SK-N-SH (cell line): ENCODE results near the gene POLR3G. TPM values are rescaled to one million over a fixed set of nuclear protein-coding genes. Genes with fewer than 3 reads are reported as not detected.

ENCODE experiments used
- CTCF ChIA-PET: fragments of 300-600, 350-600 bp; formaldehyde crosslinking; extraction: SDS; loops from one replicate; lab custom pipeline; 2021; lab: Yijun Ruan, JAX
- POLR2A ChIA-PET: fragments of 350-600 bp; sonication (Branson Sonifier 250); formaldehyde crosslinking; extraction: SDS; loops from one replicate; lab custom pipeline; 2020; ENCODE audit warnings: antibody characterized with exemption, inconsistent platforms; lab: Yijun Ruan, JAX
- DNase-seq: peaks from one replicate; pipeline ENCODE4 v3.0.0; 2012
- H2AFZ ChIP-seq: fragments of 200-600 bp; sonication (generic); 2 replicates; pipeline ENCODE4 v1.8.1; 2016; ENCODE audit warnings: antibody characterized with exemption, mild to moderate bottlenecking, low read depth
- H3F3A ChIP-seq: fragments of 200-600 bp; sonication (generic); replicated peaks from 2 replicates; pipeline ENCODE3; 2016; ENCODE audit warnings: antibody characterized with exemption, mild to moderate bottlenecking; ENCODE audit not compliant: insufficient read depth
- H3K27ac ChIP-seq, 2 experiments: fragments of 200-500 bp in 1 of 2; fragments of 200-600 bp in 1 of 2; sonication (Bioruptor generic) in 1 of 2; sonication (generic), shearing (Covaris generic) in 1 of 2; 2 replicates each; pipeline versions ENCODE4 v1.5.1 to v1.6.1; 2014 to 2016; ENCODE audit warnings: low read depth in 2 of 2, inconsistent platforms in 1 of 2, low read length in 1 of 2, mild to moderate bottlenecking in 1 of 2, mixed read lengths in 1 of 2
- H3K27me3 ChIP-seq: fragments of 200-600 bp; sonication (generic), shearing (Covaris generic); 2 replicates; pipeline ENCODE4 v1.6.1; 2016; ENCODE audit warnings: mixed run types; ENCODE audit not compliant: insufficient read depth
- H3K36me3 ChIP-seq, 2 experiments: fragments of 200-500 bp in 1 of 2; fragments of 200-600 bp in 1 of 2; sonication (Bioruptor generic) in 1 of 2; sonication (generic) in 1 of 2; replicated peaks in 1 of 2; 2 replicates each; pipeline versions ENCODE3 to v1.5.1; 2014 to 2016; ENCODE audit warnings: low read length in 1 of 2, mild to moderate bottlenecking in 1 of 2; ENCODE audit not compliant: insufficient read depth in 2 of 2, control insufficient read depth in 1 of 2
- H3K4me1 ChIP-seq, 2 experiments: fragments of 200-500 bp in 1 of 2; fragments of 200-600 bp in 1 of 2; sonication (Bioruptor generic) in 1 of 2; sonication (generic), shearing (Covaris generic) in 1 of 2; 2 replicates each; pipeline versions ENCODE4 v1.5.1 to v1.6.1; 2014 to 2016; ENCODE audit warnings: low read depth in 1 of 2, low read length in 1 of 2, mixed run types in 1 of 2; ENCODE audit not compliant: insufficient read depth in 2 of 2, control insufficient read depth in 1 of 2
- H3K4me2 ChIP-seq: fragments of 200-600 bp; sonication (generic), shearing (Covaris generic); 2 replicates; pipeline ENCODE4 v1.6.1; 2017; ENCODE audit warnings: mixed run types
- H3K4me3 ChIP-seq, 2 experiments: fragments of 200-500 bp in 1 of 2; fragments of 200-600 bp in 1 of 2; sonication (Bioruptor generic) in 1 of 2; sonication (generic), shearing (Covaris generic) in 1 of 2; 2 replicates each; pipeline versions ENCODE4 v1.5.1 to v1.8.1; 2014 to 2016; ENCODE audit warnings: low read depth in 2 of 2, inconsistent platforms in 1 of 2, low read length in 1 of 2, mild to moderate bottlenecking in 1 of 2, mixed read lengths in 1 of 2, moderate library complexity in 1 of 2
- H3K79me2 ChIP-seq: fragments of 200-600 bp; sonication (generic); 2 replicates; pipeline ENCODE4 v1.8.1; 2017; ENCODE audit warnings: mild to moderate bottlenecking; ENCODE audit not compliant: insufficient read depth
- H3K9ac ChIP-seq: fragments of 200-600 bp; sonication (generic); 2 replicates; pipeline ENCODE4 v1.6.1; 2017; ENCODE audit warnings: mixed run types
- H3K9me2 ChIP-seq: fragments of 200-600 bp; sonication (generic); 2 replicates; pipeline ENCODE4 v1.6.1; 2017; ENCODE audit warnings: mixed run types
- H3K9me3 ChIP-seq: fragments of 200-600 bp; sonication (generic); 2 replicates; pipeline ENCODE4 v1.6.1; 2017; ENCODE audit warnings: mixed run types, mild to moderate bottlenecking, moderate library complexity
- H4K20me1 ChIP-seq: fragments of 200-600 bp; sonication (generic); 2 replicates; pipeline ENCODE4 v1.6.1; 2017; ENCODE audit warnings: mild to moderate bottlenecking, mixed run types; ENCODE audit not compliant: insufficient read depth
- CHD2 ChIP-seq: fragments of 150-350 bp; IDR thresholded peaks from 2 replicates; pipeline ENCODE4 v1.6.1; 2018; ENCODE audit warnings: low read length; ENCODE audit not compliant: partially characterized antibody
- ELF1 ChIP-seq: IDR thresholded peaks from 2 replicates; pipeline ENCODE4 v1.4.0; 2012
- EP300 ChIP-seq, 2 experiments: IDR thresholded peaks; 2 replicates each; pipeline versions ENCODE4 v1.4.0 to v1.6.1; 2012; ENCODE audit warnings: borderline replicate concordance in 1 of 2, low read depth in 1 of 2, low read length in 1 of 2
- EZH2phosphoT487 ChIP-seq: fragments of 200-600 bp; sonication (generic); IDR thresholded peaks from 2 replicates; pipeline ENCODE4 v1.6.1; 2017; ENCODE audit warnings: low read depth, mixed run types, mild to moderate bottlenecking, antibody characterized with exemption, moderate library complexity, borderline replicate concordance
- GABPA ChIP-seq: IDR thresholded peaks from 2 replicates; pipeline ENCODE4 v1.4.0; 2012; ENCODE audit warnings: low read depth, mild to moderate bottlenecking
- GATA2 ChIP-seq: sonication (generic); formaldehyde crosslinking; IDR thresholded peaks from 2 replicates; pipeline ENCODE4 v1.5.0; 2020; ENCODE audit warnings: mild to moderate bottlenecking, missing genetic modification reagents
- MEF2A ChIP-seq: IDR thresholded peaks from 2 replicates; pipeline ENCODE4 v1.4.0; 2012; ENCODE audit warnings: low read depth, borderline replicate concordance
- NRF1 ChIP-seq: IDR thresholded peaks from 2 replicates; pipeline ENCODE4 v1.6.1; 2012; ENCODE audit warnings: low read depth, mild to moderate bottlenecking, low read length
- POLR2AphosphoS5 ChIP-seq: IDR thresholded peaks from 2 replicates; pipeline ENCODE4 v1.6.1; 2012; ENCODE audit warnings: low read depth, low read length
- RAD21 ChIP-seq: IDR thresholded peaks from 2 replicates; pipeline ENCODE4 v1.6.1; 2012; ENCODE audit warnings: mild to moderate bottlenecking, low read length
- RCOR1 ChIP-seq: fragments of 150-350 bp; IDR thresholded peaks from 2 replicates; pipeline ENCODE4 v1.6.1; 2017; ENCODE audit warnings: antibody characterized with exemption, low read length
- RFX5 ChIP-seq: IDR thresholded peaks from 2 replicates; pipeline ENCODE4 v1.6.1; 2012; ENCODE audit warnings: mild to moderate bottlenecking, improper control_type of control experiment, low read length
- SMC3 ChIP-seq: IDR thresholded peaks from 2 replicates; pipeline ENCODE4 v1.6.1; 2012; ENCODE audit warnings: low read depth, low read length, improper control_type of control experiment
- TCF12 ChIP-seq: IDR thresholded peaks from 2 replicates; pipeline ENCODE4 v1.4.0; 2012
- TEAD4 ChIP-seq: IDR thresholded peaks from 2 replicates; pipeline ENCODE4 v1.4.0; 2012; ENCODE audit warnings: mild to moderate bottlenecking, borderline replicate concordance; ENCODE audit not compliant: insufficient read depth
- WGBS: methylation state at CpG from one replicate; pipeline ENCODE4 v1.1.6; 2017; ENCODE audit warnings: low lambda C conversion rate; 5-methylcytosine and 5-hydroxymethylcytosine counted together
- polyA plus RNA-seq, 3 experiments: library from polyadenylated mRNA; depleted of rRNA; stranded (reverse); fragments of >200 nt; gene quantifications; 2 replicates each; pipeline ENCODE4 v1.2.3, GENCODE V29; 2012
- TF ChIP-seq, protein P1 (sequence below): IDR thresholded peaks from 2 replicates; pipeline ENCODE4 v1.4.0; 2012; ENCODE audit warnings: low read depth, borderline replicate concordance
- TF ChIP-seq, protein P2 (sequence below): fragments of 150-350 bp; IDR thresholded peaks from 2 replicates; pipeline ENCODE4 v1.6.1; 2017; ENCODE audit warnings: antibody characterized with exemption, low read length, low read depth, borderline replicate concordance
- TF ChIP-seq, protein P3 (sequence below): IDR thresholded peaks from 2 replicates; pipeline ENCODE4 v1.6.1; 2012; ENCODE audit warnings: mild to moderate bottlenecking, low read depth, low read length, moderate library complexity
- TF ChIP-seq, protein P4 (sequence below): IDR thresholded peaks from 2 replicates; pipeline ENCODE4 v1.4.0; 2012; ENCODE audit warnings: low read depth
- TF ChIP-seq, protein P5 (sequence below): fragments of 200-600 bp; sonication (generic); IDR thresholded peaks from 2 replicates; pipeline ENCODE4 v1.6.1; 2017; ENCODE audit warnings: antibody characterized with exemption, mild to moderate bottlenecking, moderate library complexity

POLR3G gene
- polyA plus RNA-seq, 1 of the 3 experiments (the other 2 are of a cell fraction): 17.1 TPM

DNA sequence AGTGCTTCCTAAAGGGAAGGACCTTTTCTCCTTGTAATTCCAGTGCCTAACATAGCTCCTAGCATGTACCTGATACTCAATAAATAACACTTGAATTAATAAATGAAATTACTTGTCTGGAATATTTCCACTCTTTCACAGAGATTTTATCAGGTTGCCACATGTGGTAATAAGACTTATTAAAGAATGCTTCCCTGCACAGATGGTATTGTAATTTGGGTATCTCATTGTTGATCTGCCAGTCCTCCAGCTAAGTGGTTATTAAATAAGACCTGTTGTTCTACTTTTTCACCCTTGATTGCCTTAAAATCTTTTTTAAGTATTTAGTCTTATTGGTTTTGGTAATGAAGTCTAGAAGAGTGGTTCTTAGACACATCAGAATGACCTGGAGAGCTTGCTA, 37.0 kb upstream of the POLR3G start:
- Histone ChIP-seq H3K27me3 (no peaks in the 10 kb centered on the region), H3K9ac (no peak overlapping the region), H3K79me2 (no peaks in the 10 kb centered on the region), H3K27ac (no peak overlapping the region), H3F3A (no peaks in the 10 kb centered on the region), H3K4me3 (no peak overlapping the region), H3K4me2 (no peak overlapping the region), H3K9me2 (no peaks in the 10 kb centered on the region), H4K20me1 (no peaks in the 10 kb centered on the region), H3K9me3 (no peaks in the 10 kb centered on the region), H3K4me1 (peaks cover 0 to 10% of the 10 kb centered on the region in 2 experiments; a peak in 2 of 4 replicates), H3K36me3 (no peaks in the 10 kb centered on the region), H2AFZ (no peak overlapping the region)
- CTCF ChIA-PET: interaction anchor here (0.6 to 6.1 kb wide), 10 partner anchors 10 to 1710 kb away, joined by 3 to 32 read pairs (median 4); partner anchors contain the start of gene LYSMD3
- POLR2A ChIA-PET: no interaction called here
- TF ChIP-seq ELF1 (no peak), MEF2A (no peak), RCOR1 (peak; percentile 89), TCF12 (peak; percentile 39; the same call in 1 of the 2 replicates), GATA2 (CRISPR knock-in tag) (peak; percentile 68), EP300 (IDR thresholded peaks at IDR 0.05; ENCODE audit: borderline replicate concordance in 1 of 2, low read depth in 1 of 2, low read length in 1 of 2) (peak in 1 of 2 experiments; percentile 84; a peak in 2 of 4 replicates), CHD2 (peak; percentile 43)
- TF ChIP-seq, protein P1, sequence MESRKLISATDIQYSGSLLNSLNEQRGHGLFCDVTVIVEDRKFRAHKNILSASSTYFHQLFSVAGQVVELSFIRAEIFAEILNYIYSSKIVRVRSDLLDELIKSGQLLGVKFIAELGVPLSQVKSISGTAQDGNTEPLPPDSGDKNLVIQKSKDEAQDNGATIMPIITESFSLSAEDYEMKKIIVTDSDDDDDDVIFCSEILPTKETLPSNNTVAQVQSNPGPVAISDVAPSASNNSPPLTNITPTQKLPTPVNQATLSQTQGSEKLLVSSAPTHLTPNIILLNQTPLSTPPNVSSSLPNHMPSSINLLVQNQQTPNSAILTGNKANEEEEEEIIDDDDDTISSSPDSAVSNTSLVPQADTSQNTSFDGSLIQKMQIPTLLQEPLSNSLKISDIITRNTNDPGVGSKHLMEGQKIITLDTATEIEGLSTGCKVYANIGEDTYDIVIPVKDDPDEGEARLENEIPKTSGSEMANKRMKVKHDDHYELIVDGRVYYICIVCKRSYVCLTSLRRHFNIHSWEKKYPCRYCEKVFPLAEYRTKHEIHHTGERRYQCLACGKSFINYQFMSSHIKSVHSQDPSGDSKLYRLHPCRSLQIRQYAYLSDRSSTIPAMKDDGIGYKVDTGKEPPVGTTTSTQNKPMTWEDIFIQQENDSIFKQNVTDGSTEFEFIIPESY: no peak
- DNase-seq: peak; percentile 20

DNA sequence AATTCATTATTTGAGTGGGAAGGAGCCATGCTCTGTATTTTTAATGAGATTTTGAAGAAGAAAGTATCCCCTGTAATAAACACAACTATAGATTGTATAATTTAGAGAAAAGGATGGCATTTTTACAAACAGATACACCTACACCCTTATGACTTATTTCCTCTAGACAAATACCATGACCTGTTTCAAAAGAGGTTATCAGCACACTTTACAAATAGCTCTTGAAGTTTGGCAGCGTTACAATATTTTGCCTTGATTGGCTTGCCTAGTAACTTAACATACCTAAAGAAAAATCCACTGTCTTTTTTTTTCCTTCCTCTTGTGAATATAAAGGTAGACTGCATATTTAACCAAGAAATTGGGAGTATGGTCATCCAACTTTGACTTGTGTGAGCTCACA, 36.6 kb upstream of the POLR3G start:
- TF ChIP-seq RFX5 (no peak), NRF1 (no peak), POLR2AphosphoS5 (no peak), RAD21 (no peak), GABPA (no peak), SMC3 (no peak), TEAD4 (no peak), EZH2phosphoT487 (no peak), GATA2 (CRISPR knock-in tag) (no peak), TCF12 (no peak), CHD2 (no peak), RCOR1 (no peak)
- TF ChIP-seq, protein P2, sequence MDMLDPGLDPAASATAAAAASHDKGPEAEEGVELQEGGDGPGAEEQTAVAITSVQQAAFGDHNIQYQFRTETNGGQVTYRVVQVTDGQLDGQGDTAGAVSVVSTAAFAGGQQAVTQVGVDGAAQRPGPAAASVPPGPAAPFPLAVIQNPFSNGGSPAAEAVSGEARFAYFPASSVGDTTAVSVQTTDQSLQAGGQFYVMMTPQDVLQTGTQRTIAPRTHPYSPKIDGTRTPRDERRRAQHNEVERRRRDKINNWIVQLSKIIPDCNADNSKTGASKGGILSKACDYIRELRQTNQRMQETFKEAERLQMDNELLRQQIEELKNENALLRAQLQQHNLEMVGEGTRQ: no peak
- TF ChIP-seq, protein P3, sequence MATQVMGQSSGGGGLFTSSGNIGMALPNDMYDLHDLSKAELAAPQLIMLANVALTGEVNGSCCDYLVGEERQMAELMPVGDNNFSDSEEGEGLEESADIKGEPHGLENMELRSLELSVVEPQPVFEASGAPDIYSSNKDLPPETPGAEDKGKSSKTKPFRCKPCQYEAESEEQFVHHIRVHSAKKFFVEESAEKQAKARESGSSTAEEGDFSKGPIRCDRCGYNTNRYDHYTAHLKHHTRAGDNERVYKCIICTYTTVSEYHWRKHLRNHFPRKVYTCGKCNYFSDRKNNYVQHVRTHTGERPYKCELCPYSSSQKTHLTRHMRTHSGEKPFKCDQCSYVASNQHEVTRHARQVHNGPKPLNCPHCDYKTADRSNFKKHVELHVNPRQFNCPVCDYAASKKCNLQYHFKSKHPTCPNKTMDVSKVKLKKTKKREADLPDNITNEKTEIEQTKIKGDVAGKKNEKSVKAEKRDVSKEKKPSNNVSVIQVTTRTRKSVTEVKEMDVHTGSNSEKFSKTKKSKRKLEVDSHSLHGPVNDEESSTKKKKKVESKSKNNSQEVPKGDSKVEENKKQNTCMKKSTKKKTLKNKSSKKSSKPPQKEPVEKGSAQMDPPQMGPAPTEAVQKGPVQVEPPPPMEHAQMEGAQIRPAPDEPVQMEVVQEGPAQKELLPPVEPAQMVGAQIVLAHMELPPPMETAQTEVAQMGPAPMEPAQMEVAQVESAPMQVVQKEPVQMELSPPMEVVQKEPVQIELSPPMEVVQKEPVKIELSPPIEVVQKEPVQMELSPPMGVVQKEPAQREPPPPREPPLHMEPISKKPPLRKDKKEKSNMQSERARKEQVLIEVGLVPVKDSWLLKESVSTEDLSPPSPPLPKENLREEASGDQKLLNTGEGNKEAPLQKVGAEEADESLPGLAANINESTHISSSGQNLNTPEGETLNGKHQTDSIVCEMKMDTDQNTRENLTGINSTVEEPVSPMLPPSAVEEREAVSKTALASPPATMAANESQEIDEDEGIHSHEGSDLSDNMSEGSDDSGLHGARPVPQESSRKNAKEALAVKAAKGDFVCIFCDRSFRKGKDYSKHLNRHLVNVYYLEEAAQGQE: no peak
- TF ChIP-seq, protein P4, sequence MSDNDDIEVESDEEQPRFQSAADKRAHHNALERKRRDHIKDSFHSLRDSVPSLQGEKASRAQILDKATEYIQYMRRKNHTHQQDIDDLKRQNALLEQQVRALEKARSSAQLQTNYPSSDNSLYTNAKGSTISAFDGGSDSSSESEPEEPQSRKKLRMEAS: no peak
- TF ChIP-seq, protein P5, sequence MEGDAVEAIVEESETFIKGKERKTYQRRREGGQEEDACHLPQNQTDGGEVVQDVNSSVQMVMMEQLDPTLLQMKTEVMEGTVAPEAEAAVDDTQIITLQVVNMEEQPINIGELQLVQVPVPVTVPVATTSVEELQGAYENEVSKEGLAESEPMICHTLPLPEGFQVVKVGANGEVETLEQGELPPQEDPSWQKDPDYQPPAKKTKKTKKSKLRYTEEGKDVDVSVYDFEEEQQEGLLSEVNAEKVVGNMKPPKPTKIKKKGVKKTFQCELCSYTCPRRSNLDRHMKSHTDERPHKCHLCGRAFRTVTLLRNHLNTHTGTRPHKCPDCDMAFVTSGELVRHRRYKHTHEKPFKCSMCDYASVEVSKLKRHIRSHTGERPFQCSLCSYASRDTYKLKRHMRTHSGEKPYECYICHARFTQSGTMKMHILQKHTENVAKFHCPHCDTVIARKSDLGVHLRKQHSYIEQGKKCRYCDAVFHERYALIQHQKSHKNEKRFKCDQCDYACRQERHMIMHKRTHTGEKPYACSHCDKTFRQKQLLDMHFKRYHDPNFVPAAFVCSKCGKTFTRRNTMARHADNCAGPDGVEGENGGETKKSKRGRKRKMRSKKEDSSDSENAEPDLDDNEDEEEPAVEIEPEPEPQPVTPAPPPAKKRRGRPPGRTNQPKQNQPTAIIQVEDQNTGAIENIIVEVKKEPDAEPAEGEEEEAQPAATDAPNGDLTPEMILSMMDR: no peak
- no peak overlapping the region for H3K9ac ChIP-seq
- no peaks in the 10 kb centered on the region for H3K36me3 ChIP-seq
- ChIA-PET CTCF (interaction anchor here (0.6 to 6.1 kb wide), 12 partner anchors 11 to 1711 kb away, joined by 3 to 32 read pairs (median 4); partner anchors contain the start of gene LYSMD3), POLR2A (no interaction called here)
- H3K4me1 ChIP-seq: peaks cover 0 to 10% of the 10 kb centered on the region in 2 experiments; a peak in 2 of 4 replicates
- H3K9me3 ChIP-seq: no peaks in the 10 kb centered on the region
- no peaks in the 10 kb centered on the region for H3K9me2 ChIP-seq
- no peaks in the 10 kb centered on the region for H3F3A ChIP-seq
- no peak overlapping the region for H3K4me2 ChIP-seq
- H3K27me3 ChIP-seq: no peaks in the 10 kb centered on the region
- no peak for DNase-seq
- no peaks in the 10 kb centered on the region for H4K20me1 ChIP-seq
- H3K27ac ChIP-seq: no peak overlapping the region
- no peak overlapping the region for H2AFZ ChIP-seq
- no peaks in the 10 kb centered on the region for H3K79me2 ChIP-seq
- H3K4me3 ChIP-seq: no peak overlapping the region
- WGBS: 4% methylated on average over 1 of the region's 1 CpG
